CD4-positive, alpha-beta T cell treated with Interleukin-12 subunit alpha and Interleukin-12 subunit beta, for 1 hour (primary cell): ENCODE data around the gene SSTR4.
"Not testable (repeated sequence)": the region's sequence is repeated elsewhere in the genome, so short reads cannot be mapped to it uniquely, and the experiment has no call there.

Source experiments
- DNase-seq: peaks from one replicate; pipeline ENCODE4 v3.0.0-alpha.2; 2020

Gene SSTR4, protein sequence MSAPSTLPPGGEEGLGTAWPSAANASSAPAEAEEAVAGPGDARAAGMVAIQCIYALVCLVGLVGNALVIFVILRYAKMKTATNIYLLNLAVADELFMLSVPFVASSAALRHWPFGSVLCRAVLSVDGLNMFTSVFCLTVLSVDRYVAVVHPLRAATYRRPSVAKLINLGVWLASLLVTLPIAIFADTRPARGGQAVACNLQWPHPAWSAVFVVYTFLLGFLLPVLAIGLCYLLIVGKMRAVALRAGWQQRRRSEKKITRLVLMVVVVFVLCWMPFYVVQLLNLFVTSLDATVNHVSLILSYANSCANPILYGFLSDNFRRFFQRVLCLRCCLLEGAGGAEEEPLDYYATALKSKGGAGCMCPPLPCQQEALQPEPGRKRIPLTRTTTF

DNA sequence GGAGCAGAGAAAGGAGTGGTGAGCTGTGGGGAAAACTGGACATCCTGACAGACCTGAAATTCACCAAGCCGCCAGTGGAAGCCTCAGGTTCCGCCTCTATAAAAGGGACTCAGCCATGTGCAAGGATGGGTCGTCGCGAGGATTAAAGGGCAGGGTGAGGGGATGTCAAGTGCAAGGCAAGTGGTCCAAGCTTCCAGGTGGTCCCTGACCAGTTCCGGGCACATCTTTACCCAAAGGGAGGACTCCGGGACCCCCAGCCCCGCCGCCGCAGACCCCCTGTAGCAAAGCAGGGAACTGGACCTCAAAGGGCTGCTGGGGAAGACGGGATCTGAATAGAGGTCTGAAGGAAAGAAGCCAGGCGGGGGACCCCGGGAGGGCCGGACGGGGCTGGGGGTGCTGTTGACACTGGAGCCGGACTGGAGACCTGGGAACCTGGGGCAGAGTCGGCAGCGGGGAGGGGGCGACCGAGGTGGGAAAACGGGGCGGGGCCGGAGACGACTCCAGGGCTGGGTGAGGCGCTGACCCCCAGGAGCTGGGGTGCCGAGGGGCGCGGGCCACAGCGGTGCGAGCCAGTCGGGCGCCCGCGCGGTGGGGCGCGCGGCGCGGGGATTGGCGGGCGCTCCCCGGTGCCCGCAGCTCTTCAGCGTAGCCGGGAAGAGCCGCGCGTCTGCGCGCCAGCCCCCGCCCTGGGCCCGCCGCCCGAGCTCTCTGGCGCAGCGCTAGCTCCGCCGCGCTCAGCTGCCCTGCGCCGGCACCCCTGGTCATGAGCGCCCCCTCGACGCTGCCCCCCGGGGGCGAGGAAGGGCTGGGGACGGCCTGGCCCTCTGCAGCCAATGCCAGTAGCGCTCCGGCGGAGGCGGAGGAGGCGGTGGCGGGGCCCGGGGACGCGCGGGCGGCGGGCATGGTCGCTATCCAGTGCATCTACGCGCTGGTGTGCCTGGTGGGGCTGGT, at the start of gene SSTR4:
Gene SSTR4 (plus strand): TSS at position 592 of the 951 bp plus-strand sequence. CDS start 172 bp downstream, at position 764.
- DNase-seq, result no peak

GRCh38 chr20:22986601-22987000, 48.5 kb upstream of the SSTR4 start:
- DNase-seq, result no peak

- not testable (repeated sequence) for DNase-seq
Observed at GRCh38 chr20:22991424-22991823, 43.7 kb upstream of the SSTR4 start.

DNA sequence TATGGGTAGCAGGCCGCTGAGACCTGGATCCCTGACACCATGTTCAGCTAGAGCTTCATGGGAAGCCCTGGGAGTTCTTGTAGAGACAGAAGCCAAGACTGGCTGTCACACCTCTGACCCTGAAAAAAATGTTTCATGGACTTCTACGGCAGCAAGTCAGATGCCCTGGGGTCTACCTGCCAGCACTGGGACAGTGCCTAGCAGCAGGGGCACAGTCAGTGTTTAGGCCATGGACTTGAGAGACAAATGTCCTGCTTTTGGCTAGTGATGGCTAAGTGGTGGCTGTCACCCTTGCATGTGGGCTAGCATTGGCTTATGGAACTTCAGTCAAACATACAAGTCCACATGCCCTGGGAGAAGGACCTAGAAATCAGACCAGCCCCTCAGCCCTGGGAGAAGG, 41.3 kb upstream of the SSTR4 start:
- no peak for DNase-seq

GRCh38 chr20:22995923-22996322, 39.2 kb upstream of the SSTR4 start:
- no peak for DNase-seq

- no peak for DNase-seq
Observed at GRCh38 chr20:22998476-22998875, 36.6 kb upstream of the SSTR4 start.

DNA sequence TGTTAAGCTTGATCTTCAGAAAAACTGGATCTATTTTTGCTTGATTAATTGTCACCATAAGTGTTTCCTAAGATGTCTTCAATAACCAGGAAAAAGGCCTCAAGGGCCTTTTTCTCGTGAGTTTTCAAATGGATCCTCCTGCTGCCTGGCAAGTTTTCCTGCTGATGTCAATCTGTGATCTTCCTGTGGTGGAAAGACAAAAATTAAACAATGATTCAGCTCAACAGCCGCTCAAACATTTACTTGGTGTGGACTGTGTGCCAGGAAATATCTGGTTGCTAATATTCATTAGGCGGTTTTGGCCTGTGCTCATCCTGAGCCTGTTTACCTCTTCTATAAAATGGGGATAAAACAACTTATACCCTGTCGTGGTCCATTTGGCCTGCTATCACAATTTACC, 35.4 kb upstream of the SSTR4 start:
- no peak for DNase-seq

DNA sequence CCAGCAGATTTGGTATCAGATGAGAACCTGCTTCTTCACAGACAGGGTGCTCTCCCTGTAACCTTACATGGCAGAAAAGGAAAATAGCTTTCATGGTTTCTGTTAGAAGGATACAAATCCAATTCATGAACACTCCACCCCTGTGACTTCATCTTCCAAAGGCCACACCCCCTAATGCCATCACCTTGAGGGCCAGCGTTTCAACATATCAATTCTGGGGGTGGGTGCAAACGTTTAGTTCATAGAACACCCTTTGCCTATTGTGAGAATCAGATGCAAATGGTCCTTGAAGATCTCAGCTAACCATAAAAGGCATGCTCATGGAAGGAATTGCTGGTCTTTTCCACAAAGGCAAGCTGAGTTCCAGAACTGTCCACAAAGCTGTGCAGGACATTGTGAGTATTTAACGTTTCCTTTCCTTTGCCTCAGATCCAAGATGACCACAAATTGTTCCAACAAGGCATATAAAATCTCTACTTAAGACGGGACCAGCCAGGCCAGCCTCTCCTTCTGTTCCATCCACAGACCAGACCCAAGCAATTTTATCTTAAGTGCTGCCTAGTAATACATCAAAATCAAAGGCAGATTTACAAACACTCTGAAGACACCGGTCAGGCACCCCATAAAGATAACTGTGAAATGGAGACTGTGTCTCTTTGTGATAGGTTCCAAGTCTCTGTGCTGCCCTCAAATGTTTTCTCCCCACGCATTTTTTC, 34.7 kb upstream of the SSTR4 start:
- no peak for DNase-seq

GRCh38 chr20:23002276-23002675, 32.8 kb upstream of the SSTR4 start:
- no peak for DNase-seq

- no peak for DNase-seq
Observed at GRCh38 chr20:23003077-23003635, 32.0 kb upstream of the SSTR4 start.

- DNase-seq, result no peak
Observed at GRCh38 chr20:23003881-23004460, 31.1 kb upstream of the SSTR4 start.

DNA sequence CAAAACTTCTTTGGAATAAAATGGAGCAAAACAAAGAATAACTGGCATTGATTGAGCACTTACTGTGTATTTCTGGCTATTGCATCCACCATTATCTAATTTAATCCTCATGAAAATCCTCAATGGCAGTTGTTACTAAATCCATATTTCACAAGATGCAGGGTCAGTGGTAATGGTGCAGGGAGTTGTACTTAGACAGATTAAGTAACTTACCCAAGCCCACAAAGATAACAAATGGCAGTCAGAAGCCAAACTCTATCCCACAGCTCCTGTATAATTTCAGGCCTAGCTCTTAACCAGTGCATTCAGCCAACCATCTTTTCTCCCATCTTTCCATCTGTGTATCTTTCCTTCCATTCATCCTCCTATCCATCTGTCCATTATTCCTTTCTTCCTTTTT, 29.3 kb upstream of the SSTR4 start:
- DNase-seq, result no peak

GRCh38 chr20:23007462-23007861, 27.6 kb upstream of the SSTR4 start:
- DNase-seq, result no peak

DNA sequence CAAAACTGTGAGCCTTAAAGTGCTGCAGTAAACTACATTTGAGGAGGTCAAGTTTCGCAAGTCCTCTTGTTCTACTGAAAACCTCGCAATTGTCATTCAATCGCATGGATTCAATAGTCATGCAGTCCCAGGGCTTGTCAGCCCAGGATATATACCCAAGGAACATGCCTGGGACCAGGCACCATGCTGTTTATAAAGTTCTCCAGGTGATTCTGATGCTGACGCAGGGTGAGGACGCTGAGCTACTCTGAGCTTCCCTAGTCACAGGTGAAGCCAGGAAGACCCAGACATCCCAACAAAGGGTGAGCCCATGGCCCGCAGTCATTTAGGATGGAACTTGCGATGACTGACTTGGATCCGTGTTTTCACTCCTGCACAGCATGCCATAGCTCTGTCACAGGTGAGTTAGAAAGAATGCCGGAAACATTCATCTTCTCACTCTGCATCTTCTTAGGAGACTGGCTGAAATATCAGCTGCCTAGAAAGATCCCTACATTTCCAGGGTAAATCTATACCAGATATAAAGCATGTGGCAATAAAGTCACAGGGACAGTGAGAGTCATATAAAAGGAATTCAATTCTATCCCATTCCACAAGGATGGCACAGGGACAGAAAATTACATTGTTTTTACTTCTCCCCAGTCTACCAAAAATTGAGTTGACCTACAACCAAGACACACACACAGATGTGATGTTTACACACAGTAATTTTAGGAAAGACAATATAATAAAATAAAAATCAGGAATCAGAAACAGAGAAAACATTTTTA, 27.0 kb upstream of the SSTR4 start:
- no peak for DNase-seq

DNA sequence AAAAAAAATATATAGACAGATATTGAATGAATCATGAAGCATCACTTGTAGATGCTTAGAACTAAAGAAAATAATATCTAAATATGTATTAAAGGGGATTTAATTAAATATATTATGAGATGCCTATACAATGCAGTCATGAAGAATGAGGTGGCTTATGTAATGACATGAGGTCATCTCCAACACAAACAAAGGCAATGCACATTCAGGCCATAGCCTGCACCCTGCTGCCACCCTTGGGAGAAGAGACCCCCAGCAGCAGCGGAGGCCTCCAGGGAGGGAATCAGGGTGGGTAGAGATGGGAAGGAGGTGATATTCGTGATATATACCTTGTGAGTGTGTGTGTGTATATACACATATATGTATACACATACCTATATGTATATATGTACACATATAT, 26.4 kb upstream of the SSTR4 start:
- DNase-seq, result no peak

- DNase-seq, result no peak
Observed at GRCh38 chr20:23009636-23010035, 25.5 kb upstream of the SSTR4 start.

DNA sequence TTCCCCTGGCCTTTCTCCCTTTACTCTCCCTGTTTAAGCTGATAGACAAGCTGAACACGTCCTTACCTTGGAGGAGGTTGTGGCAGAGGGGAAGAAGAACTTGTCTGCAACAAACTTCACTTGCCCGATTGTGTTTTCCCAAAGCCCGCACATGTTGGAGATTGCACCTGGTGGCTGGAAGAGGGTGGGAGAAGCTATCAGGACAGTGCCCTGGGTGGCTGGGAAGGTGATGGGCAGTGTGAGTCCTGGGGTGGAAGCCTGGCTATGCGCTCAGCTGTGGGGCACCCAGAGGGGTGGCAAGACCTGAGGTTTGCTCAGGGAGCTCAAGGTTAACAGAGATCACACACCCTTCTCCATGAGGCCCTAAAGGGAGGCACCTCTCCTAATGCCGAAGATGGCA, 25.0 kb upstream of the SSTR4 start:
- no peak for DNase-seq

GRCh38 chr20:23011008-23011721, 23.9 kb upstream of the SSTR4 start:
- DNase-seq, result no peak

GRCh38 chr20:23013429-23013828, 21.7 kb upstream of the SSTR4 start:
- DNase-seq, result no peak

DNA sequence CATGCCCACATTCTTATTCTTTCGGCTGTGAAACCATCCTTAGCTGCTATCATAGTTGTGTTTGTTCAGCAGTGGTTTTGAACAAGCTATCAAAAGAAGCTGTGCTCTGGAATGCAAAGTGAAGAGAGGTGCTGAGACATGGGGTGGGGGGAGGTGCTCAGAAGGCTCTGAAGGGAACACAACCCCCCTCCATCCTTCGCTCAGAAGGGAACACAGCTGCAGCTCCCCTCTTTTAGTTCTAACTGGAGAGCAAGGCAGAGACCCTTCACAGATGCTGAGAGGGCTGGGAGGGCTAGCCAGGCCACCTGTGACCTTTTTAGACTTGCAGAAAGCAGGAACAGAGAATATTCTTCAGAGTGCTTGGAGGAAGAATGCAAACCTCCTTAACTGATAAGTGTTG, 17.6 kb upstream of the SSTR4 start:
- no peak for DNase-seq

DNA sequence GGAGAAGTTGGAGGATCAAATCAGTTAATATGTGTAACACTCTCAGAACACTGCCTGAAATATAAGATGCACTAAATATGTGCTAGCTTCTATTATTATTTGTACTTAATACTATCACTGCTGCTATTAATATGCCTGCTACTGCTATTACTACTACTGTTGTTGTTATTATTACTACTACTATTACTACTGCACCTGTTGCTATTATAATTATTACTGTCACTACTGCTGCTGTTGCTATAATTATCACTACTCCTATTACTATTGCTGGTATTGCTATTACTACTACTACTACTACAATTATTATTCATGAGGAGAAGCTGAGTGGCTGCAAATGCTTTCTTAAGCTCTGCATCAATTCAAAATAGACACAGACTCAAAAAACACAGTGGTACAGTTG, 16.7 kb upstream of the SSTR4 start:
- DNase-seq, result no peak
